ENCODE measurements around the gene UAP1L1.

Gene UAP1L1

GRCh38 chr9:137046088-137046787 lies 31.1 kb upstream of the UAP1L1 start, which contains the start of gene NPDC1:
NPDC1 (minus strand) TSS chr9:137046177; CDS start chr9:137045989, 188 bp downstream.
- Histone ChIP-seq H3K4me1 (no peaks in the 10 kb centered on the region; the same call in 1 of the 2 replicates), H3K36me3 (replicated peaks) (no peaks in the 10 kb centered on the region), H3K9me3 (no peaks in the 10 kb centered on the region), H3K4me3 (peak within 1 kb of the TSS; percentile 49), H3K27me3 (ENCODE audit: low read depth) (peaks cover 15% of the 10 kb centered on the region)
- in situ Hi-C loops (cut with MboI; ENCODE audit: low sequenced_read_pairs) = no loop called here
- peak; percentile 79 to 93 for DNase-seq (ENCODE audit: low spot score in 2 of 2)

GRCh38 chr9:137048655-137049543 lies 28.4 kb upstream of the UAP1L1 start:
- Histone ChIP-seq H3K9me3 (no peaks in the 10 kb centered on the region), H3K27me3 (ENCODE audit: low read depth) (peaks cover 18% of the 10 kb centered on the region), H3K4me1 (no peaks in the 10 kb centered on the region; the same call in 1 of the 2 replicates), H3K4me3 (no peak overlapping the region), H3K36me3 (replicated peaks) (no peaks in the 10 kb centered on the region)
- in situ Hi-C loops (cut with MboI; ENCODE audit: low sequenced_read_pairs) = no loop called here
- DNase-seq (ENCODE audit: low spot score in 2 of 2) = peak in 1 of 2 experiments; percentile 42

DNA sequence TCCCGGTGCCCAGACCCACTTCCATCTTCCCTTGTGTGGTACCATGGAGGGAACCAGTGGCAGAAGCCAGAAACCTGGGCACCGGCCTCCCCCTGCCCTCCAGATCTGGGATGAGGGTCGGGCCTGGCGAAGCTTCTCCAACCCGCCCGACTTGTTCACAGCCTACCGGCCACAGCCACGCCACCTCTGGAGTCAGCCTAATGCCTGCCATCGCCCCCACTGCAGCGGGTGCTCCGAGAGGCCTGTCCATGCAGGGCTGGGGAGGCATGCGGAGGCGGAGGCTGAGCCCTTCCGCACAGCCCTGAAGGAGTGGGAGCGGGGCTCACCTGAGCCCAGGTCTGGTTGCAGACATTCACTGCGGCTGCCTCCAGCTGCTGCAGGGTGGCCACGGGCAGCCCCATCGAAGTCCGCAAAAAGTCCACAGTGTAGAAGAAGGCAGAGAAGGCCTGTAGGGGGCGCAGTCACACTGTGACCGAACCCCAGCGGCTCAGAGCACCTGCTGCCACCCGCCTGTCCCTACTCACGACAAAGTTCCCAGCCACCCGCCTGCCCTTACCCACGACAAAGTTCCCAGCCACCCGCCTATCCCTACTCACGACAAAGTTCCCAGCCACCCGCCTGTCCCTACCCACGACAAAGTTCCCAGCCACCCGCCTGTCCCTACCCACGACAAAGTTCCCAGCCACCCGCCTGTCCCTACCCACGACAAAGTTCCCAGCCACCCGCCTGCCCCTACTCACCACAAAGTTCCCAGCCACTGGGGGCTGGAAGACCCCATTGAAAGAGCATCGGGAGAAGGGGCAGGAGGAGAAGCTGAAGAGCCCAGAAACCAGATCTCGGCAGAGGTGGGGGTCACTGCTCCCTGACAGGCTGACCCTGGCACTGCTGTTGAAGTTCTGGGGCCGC lies 27.5 kb upstream of the UAP1L1 start:
- DNase-seq (ENCODE audit: low spot score in 2 of 2) = peak; percentile 22 to 86
- in situ Hi-C loops (cut with MboI; ENCODE audit: low sequenced_read_pairs) = no loop called here
- Histone ChIP-seq H3K4me1 (peaks cover 3% of the 10 kb centered on the region; the same call in 1 of the 2 replicates), H3K27me3 (ENCODE audit: low read depth) (peaks cover 18% of the 10 kb centered on the region), H3K9me3 (no peaks in the 10 kb centered on the region), H3K36me3 (replicated peaks) (no peaks in the 10 kb centered on the region), H3K4me3 (no peak overlapping the region)

- in situ Hi-C loops (cut with MboI; ENCODE audit: low sequenced_read_pairs) = no loop called here
- Histone ChIP-seq H3K4me1 (0 out of 2 replicates have a peak, but pooled peaks cover 3% of the 10 kb centered on the region), H3K27me3 (ENCODE audit: low read depth) (peaks cover 18% of the 10 kb centered on the region), H3K9me3 (no peaks in the 10 kb centered on the region), H3K36me3 (replicated peaks) (no peaks in the 10 kb centered on the region), H3K4me3 (no peak overlapping the region)
- no peak for DNase-seq (ENCODE audit: low spot score in 2 of 2)
These were observed 26.7 kb upstream of the UAP1L1 start for GRCh38 chr9:137050570-137050969.

DNA sequence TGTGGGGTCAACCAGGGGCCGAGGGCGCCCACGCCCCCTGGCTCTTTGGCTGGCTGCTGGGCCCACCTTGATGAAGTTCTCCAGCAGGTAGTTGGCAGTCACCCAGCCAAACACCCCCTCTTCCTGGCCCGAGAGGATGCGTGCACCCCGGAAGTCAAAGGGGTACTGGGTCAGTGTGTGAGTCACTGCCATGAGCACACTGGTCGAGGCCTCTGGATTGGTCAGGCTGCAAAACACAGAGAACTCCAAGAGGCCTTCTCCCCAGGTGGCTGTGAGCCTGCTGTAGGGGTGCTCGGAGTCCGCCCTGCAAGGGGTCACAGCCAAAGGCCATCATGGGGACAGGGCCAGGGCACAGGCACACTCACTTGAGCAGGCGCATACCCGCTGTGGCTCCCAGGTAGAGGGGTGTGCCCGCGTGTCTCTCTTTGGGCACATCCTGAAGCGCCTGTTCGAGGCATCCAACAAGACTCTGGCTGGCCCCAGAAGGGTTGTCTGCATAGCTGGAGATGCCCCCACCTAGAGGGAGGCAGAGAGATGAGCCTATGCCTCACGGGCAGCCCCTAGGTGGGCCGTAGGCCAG lies 26.1 kb upstream of the UAP1L1 start:
- DNase-seq (ENCODE audit: low spot score in 2 of 2) = no peak
- Histone ChIP-seq H3K4me3 (no peak overlapping the region), H3K27me3 (ENCODE audit: low read depth) (peaks cover 18% of the 10 kb centered on the region), H3K36me3 (replicated peaks) (no peaks in the 10 kb centered on the region), H3K4me1 (0 out of 2 replicates have a peak, but pooled peaks cover 3% of the 10 kb centered on the region), H3K9me3 (no peaks in the 10 kb centered on the region)
- in situ Hi-C loops (cut with MboI; ENCODE audit: low sequenced_read_pairs) = no loop called here

GRCh38 chr9:137052293-137052692 lies 25.0 kb upstream of the UAP1L1 start:
- Histone ChIP-seq H3K4me3 (no peak overlapping the region), H3K36me3 (replicated peaks) (no peaks in the 10 kb centered on the region), H3K4me1 (0 out of 2 replicates have a peak, but pooled peaks cover 3% of the 10 kb centered on the region), H3K9me3 (no peaks in the 10 kb centered on the region), H3K27me3 (ENCODE audit: low read depth) (peaks cover 18% of the 10 kb centered on the region)
- no peak for DNase-seq (ENCODE audit: low spot score in 2 of 2)
- in situ Hi-C loops (cut with MboI; ENCODE audit: low sequenced_read_pairs) = no loop called here

- Histone ChIP-seq H3K4me1 (0 out of 2 replicates have a peak, but pooled peaks cover 3% of the 10 kb centered on the region), H3K27me3 (ENCODE audit: low read depth) (peaks cover 18% of the 10 kb centered on the region), H3K9me3 (no peaks in the 10 kb centered on the region), H3K36me3 (replicated peaks) (no peaks in the 10 kb centered on the region), H3K4me3 (no peak overlapping the region)
- DNase-seq (ENCODE audit: low spot score in 2 of 2) = no peak
- in situ Hi-C loops (cut with MboI; ENCODE audit: low sequenced_read_pairs) = no loop called here
These were observed 24.0 kb upstream of the UAP1L1 start for GRCh38 chr9:137052998-137053943.

DNA sequence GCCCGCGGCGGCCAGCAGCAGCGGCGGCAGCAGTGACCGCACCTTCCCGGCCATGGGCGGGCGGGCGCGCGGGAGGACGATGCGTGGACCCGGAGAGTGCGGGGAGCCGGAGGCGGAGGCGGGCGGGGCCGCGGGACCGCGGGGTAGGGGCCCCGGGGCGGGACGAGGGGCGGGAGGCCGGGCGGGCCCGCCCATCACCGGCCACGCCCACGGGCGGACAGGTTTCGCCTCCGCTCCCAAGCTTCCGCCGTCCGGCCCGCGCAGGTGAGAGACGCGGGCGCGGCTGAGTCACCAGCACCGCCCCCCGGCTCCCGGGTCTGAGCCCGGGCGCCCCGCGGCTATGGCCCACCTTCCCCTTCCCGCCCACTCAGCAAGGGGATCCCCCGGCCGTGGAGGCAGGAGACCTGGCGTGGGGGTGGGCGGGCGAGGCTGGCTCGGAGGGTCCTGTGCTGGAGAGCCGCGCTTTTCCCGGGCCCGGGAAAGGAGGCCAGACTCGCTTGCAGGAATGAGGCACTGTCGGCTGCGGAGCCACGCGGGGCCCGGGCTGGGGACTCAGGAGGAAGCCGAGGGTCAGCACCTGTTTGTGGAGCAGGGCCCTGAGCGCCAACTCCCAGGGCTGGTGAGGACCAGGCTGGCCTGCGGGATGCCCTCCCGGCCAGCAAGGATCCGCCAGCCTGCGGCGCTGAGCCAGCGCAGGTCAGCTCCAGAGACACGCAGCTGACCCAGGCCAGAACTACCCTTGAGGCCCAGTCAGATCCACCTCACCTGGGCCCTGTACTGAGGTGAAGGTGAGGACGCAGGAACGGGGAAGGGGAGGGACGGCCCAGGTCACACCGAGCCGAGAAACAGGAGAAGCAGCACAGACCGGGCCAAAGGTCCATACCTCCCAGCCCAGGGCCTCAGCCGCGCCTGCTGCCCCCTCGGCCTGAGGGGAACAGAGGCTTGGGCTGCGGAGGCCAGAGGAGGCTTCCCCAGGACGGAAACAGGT lies 23.1 kb upstream of the UAP1L1 start, which contains the start of gene ENTPD2:
Gene ENTPD2, minus strand, starts transcription at position 118 of the 988 bp plus-strand sequence. Its CDS starts 64 bp downstream, at position 54.
- Histone ChIP-seq H3K36me3 (replicated peaks) (no peaks in the 10 kb centered on the region), H3K27me3 (ENCODE audit: low read depth) (peaks cover 14% of the 10 kb centered on the region), H3K9me3 (no peaks in the 10 kb centered on the region), H3K4me3 (peak within 1 kb of the TSS; percentile 24), H3K4me1 (0 out of 2 replicates have a peak, but pooled peaks cover 3% of the 10 kb centered on the region)
- DNase-seq (ENCODE audit: low spot score in 2 of 2) = peak; percentile 25 to 64
- in situ Hi-C loops (cut with MboI; ENCODE audit: low sequenced_read_pairs) = no loop called here

- peaks cover 8% of the 10 kb centered on the region for H3K27me3 ChIP-seq (ENCODE audit: low read depth)
- no peaks in the 10 kb centered on the region for H3K9me3 ChIP-seq
- H3K4me1 ChIP-seq = 0 out of 2 replicates have a peak, but pooled peaks cover 3% of the 10 kb centered on the region
- no peaks in the 10 kb centered on the region for H3K36me3 ChIP-seq (replicated peaks)
- H3K4me3 ChIP-seq = no peak overlapping the region
- in situ Hi-C loops (cut with MboI; ENCODE audit: low sequenced_read_pairs) = no loop called here
- DNase-seq (ENCODE audit: low spot score in 2 of 2) = no peak
These were observed 22.4 kb upstream of the UAP1L1 start for GRCh38 chr9:137054932-137055384.

- in situ Hi-C loops (cut with MboI; ENCODE audit: low sequenced_read_pairs) = no loop called here
- H3K9me3 ChIP-seq = no peaks in the 10 kb centered on the region
- no peaks in the 10 kb centered on the region for H3K36me3 ChIP-seq (replicated peaks)
- 0 out of 2 replicates have a peak, but pooled peaks cover 3% of the 10 kb centered on the region for H3K4me1 ChIP-seq
- no peak for DNase-seq (ENCODE audit: low spot score in 2 of 2)
- H3K4me3 ChIP-seq = no peak overlapping the region
- H3K27me3 ChIP-seq (ENCODE audit: low read depth) = peaks cover 3% of the 10 kb centered on the region
These were observed 21.6 kb upstream of the UAP1L1 start for GRCh38 chr9:137055385-137056364.
